Right lobe of liver (tissue), 6 donors: Measurements from ENCODE around the gene SNX19. TPM values are rescaled to one million over a fixed set of nuclear protein-coding genes. Genes with fewer than 3 reads are reported as not detected.

Source experiments
- ATAC-seq, 4 donors: fragments of 200-7000 bp; cut with Tn5 transposase; one replicate each; pipeline ENCODE4 v1.9.1; 2020; ENCODE audit warnings: mild to moderate bottlenecking in 4 of 4, moderate library complexity in 4 of 4
- DNase-seq, 3 donors: peaks; one replicate each; pipeline ENCODE4 v3.0.0-alpha.2; 2020
- H3K27ac ChIP-seq, 3 donors: fragments of 200-600 bp; one replicate each; pipeline ENCODE4 v1.8.0; 2022
- H3K27me3 ChIP-seq, 2 donors: fragments of 200-600 bp; one replicate each; pipeline ENCODE4 v1.8.0; 2022
- H3K36me3 ChIP-seq, 4 donors: fragments of 200-600 bp; sonication (generic) in 1 of 4; one replicate each; pipeline versions ENCODE4 v1.5.1 to v1.8.0; 2017 to 2022; ENCODE audit warnings: control low read depth in 1 of 4
- H3K4me1 ChIP-seq, 4 donors: fragments of 200-600 bp; sonication (generic) in 1 of 4; one replicate each; pipeline versions ENCODE4 v1.5.1 to v1.8.0; 2017 to 2022; ENCODE audit warnings: control low read depth in 1 of 4
- H3K4me3 ChIP-seq, 3 donors: fragments of 200-600 bp; one replicate each; pipeline ENCODE4 v1.8.0; 2022
- H3K9me3 ChIP-seq, 4 donors: fragments of 200-600 bp; sonication (generic) in 1 of 4; one replicate each; pipeline versions ENCODE4 v1.5.1 to v1.8.0; 2017 to 2022; ENCODE audit warnings: control low read depth in 1 of 4
- POLR2A ChIP-seq: fragments of 450-650 bp; IDR thresholded peaks from one replicate; pipeline ENCODE4 v1.6.1; 2017; ENCODE audit warnings: antibody characterized with exemption, mild to moderate bottlenecking
- WGBS: methylation state at CpG from one replicate; pipeline ENCODE4 v1.1.6; 2018; ENCODE audit warnings: low coverage, low lambda C conversion rate; ENCODE audit not compliant: insufficient coverage; ENCODE audit errors: missing lambda C conversion rate; 5-methylcytosine and 5-hydroxymethylcytosine counted together
- intact Hi-C, 2 donors: fragments of 100-400 bp; cut with DNase I; formaldehyde crosslinking; loops; one replicate each; pipeline versions ENCODE4 v1.11.2 to v1.14.1; 2022
- total RNA-seq, 6 experiments: library from RNA; depleted of rRNA in 2 of 6; stranded (reverse); fragments of >200 nt in 2 of 6; fragmentation: NEBNext Ultra II Directional in 3 of 6; extraction: Animal tissue kit (Norgen Biotek cat#: 25700) in 3 of 6; gene quantifications; one replicate each; pipeline versions ENCODE4 v1.1.0 to v1.2.4, GENCODE V29; 2016 to 2023
- TF ChIP-seq, protein P1 (sequence below), 4 donors: fragments of 200-600 bp in 3 of 4; fragments of 450-650 bp in 1 of 4; IDR thresholded peaks; one replicate each; pipeline versions ENCODE4 v1.5.1 to v1.8.0; 2016 to 2022; ENCODE audit warnings: antibody characterized with exemption in 4 of 4, mild to moderate bottlenecking in 2 of 4
- donor health status: DM: no; HTN: yes; CAD: no.
- donor health status: DM: no; HTN: no; CAD: no.
- donor health status: DM: no; HTN: no; CAD: no.
- donor health status: DM: no; HTN: yes; CAD: no.
- donor health status: DM: no; HTN: yes; CAD: no.

SNX19 gene
- total RNA-seq, 6 experiments from 2014 or later = 23.3 to 74.4 (median 32.7) TPM

DNA sequence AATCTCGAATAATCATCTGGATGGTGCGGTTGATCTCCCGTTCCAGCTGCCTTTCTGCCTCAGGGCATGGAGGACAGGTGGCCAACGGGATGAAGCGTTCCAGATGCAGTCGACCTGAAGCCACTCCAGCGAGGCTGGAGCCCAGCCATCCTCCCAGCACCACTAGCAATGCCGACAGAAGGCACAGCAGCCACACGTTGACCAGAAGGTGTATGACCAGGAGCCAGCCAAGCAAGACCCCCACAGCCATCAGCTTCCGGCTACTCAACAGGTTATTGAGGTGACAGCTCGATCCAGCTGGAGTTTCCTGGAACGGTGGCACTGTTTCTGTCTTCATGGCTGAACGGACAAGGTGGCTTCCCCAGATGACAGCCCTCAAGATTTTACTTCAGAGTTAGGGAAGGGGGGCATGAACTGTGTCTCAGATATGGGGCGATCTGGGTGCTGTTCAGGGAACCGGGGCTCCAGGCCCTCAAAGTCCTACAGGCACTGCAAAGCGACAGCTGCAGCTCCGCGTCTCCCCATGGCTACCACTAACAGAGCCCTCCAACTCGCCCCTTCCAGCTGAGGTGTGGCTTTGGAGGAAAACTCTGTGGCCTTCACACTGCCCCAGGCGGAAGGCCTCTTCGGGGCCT, 559 bp downstream of the SNX19 start:
- ATAC-seq (no peak), DNase-seq (no peak)
- 52% methylated on average over 3 of the region's 21 CpGs for WGBS
- Histone ChIP-seq H3K4me3 (peak overlapping the region; percentile 93 to 98 (median 97)), H3K4me1 (peaks cover 0 to 7% (median 3%) of the 10 kb centered on the region in 4 donors), H3K27ac (peak overlapping the region; percentile 63 to 83 (median 77)), H3K9me3 (no peaks in the 10 kb centered on the region), H3K36me3 (peaks cover 0 to 4% (median 0%) of the 10 kb centered on the region in 4 donors), H3K27me3 (no peaks in the 10 kb centered on the region)
- TF ChIP-seq, protein P1, sequence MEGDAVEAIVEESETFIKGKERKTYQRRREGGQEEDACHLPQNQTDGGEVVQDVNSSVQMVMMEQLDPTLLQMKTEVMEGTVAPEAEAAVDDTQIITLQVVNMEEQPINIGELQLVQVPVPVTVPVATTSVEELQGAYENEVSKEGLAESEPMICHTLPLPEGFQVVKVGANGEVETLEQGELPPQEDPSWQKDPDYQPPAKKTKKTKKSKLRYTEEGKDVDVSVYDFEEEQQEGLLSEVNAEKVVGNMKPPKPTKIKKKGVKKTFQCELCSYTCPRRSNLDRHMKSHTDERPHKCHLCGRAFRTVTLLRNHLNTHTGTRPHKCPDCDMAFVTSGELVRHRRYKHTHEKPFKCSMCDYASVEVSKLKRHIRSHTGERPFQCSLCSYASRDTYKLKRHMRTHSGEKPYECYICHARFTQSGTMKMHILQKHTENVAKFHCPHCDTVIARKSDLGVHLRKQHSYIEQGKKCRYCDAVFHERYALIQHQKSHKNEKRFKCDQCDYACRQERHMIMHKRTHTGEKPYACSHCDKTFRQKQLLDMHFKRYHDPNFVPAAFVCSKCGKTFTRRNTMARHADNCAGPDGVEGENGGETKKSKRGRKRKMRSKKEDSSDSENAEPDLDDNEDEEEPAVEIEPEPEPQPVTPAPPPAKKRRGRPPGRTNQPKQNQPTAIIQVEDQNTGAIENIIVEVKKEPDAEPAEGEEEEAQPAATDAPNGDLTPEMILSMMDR (IDR thresholded peaks at IDR 0.05) = no peak
- no peak for TF ChIP-seq POLR2A
- intact Hi-C loops = no loop called here

DNA sequence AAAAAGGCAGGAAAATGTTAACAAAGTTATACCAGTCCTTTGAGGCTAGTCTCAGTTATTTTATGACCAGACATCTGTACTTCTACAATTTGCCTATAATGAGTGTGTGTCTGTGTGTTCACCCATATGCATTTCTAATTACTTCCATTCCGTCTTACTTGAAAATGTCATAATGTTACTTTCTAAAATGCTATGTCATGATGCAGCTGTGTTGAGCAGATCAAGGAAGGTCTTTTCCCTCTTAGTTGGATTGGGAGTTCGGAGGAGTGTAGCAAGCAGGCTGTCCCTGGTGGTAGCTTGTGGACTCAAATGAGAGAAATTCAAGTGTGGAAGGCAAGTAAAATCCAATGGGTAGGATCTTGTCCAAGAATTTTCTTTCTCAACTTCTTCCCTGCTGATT, 3.0 kb downstream of the SNX19 start:
- WGBS = 78% methylated on average over 2 of the region's 2 CpGs
- H3K4me1 ChIP-seq = peaks cover 0 to 7% (median 3%) of the 10 kb centered on the region in 4 donors

DNA sequence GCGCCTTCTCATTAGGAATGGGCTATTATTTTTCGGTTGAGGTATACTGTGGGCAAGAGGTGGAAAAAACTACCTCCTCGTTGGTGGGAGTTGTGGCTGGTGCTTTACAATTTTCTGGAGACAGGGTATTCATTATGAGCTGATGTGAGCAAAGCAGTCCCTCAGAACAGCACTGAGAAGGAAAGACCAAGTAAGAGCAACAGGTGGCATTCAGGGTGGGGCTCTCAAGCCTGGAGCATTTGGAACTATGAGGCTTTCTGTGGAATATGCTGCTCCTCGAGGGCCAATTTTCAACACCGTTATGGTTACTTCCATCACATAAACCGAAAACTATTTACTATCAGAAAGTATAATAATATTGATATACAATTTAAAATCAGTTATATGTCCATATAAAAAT, 3.7 kb downstream of the SNX19 start:
- Histone ChIP-seq H3K27ac (no peak overlapping the region), H3K4me3 (no peak overlapping the region), H3K27me3 (no peaks in the 10 kb centered on the region), H3K4me1 (peaks cover 0 to 7% (median 3%) of the 10 kb centered on the region in 4 donors), H3K36me3 (peaks cover 0 to 27% (median 7%) of the 10 kb centered on the region in 4 donors), H3K9me3 (no peaks in the 10 kb centered on the region)
- intact Hi-C loops = no loop called here
- ATAC-seq (no peak), DNase-seq (no peak)
- TF ChIP-seq, protein P1 (IDR thresholded peaks at IDR 0.05) = no peak
- no peak for TF ChIP-seq POLR2A
- 98% methylated on average over 6 of the region's 6 CpGs for WGBS

More for the DNA sequence above, 3.0 kb downstream of the SNX19 start:
- Histone ChIP-seq H3K36me3 (peaks cover 0 to 21% (median 6%) of the 10 kb centered on the region in 4 donors), H3K27me3 (no peaks in the 10 kb centered on the region), H3K4me3 (no peak overlapping the region), H3K27ac (no peak overlapping the region), H3K9me3 (no peaks in the 10 kb centered on the region)
- TF ChIP-seq, protein P1 (IDR thresholded peaks at IDR 0.05) = no peak
- no peak for TF ChIP-seq POLR2A
- intact Hi-C loops = no loop called here
- ATAC-seq (no peak), DNase-seq (no peak)

GRCh38 chr11:130911306-130911705, 5.0 kb downstream of the SNX19 start:
- no peaks in the 10 kb centered on the region for H3K9me3 ChIP-seq
- H3K4me3 ChIP-seq = no peak overlapping the region
- intact Hi-C loops = no loop called here
- no peak overlapping the region for H3K27ac ChIP-seq
- no peak for DNase-seq
- peaks cover 0 to 7% (median 3%) of the 10 kb centered on the region in 4 donors for H3K4me1 ChIP-seq
- no peak for ATAC-seq
- peaks cover 0 to 38% (median 13%) of the 10 kb centered on the region in 4 donors for H3K36me3 ChIP-seq
- WGBS = 97% methylated on average over 10 of the region's 11 CpGs
- H3K27me3 ChIP-seq = no peaks in the 10 kb centered on the region
- TF ChIP-seq, protein P1 (IDR thresholded peaks at IDR 0.05) = no peak
- no peak for TF ChIP-seq POLR2A
